K562 (cell line): Measurements from ENCODE around the gene DEGS1. TPM values are rescaled to one million over a fixed set of nuclear protein-coding genes. Genes with fewer than 3 reads are reported as not detected.
A peak's percentile ranks its signal among the peaks of the same experiment; 100 is the strongest.

Source experiments
- ATAC-seq: fragments of 200-7000 bp; cut with Tn5 transposase; 3 replicates; pipeline ENCODE4 v1.9.1; 2020; ENCODE audit warnings: moderate library complexity
- BruUV-seq: library from RNA; stranded (reverse); fragments of 400-500 nt; replicated peaks from 2 replicates; lab custom pipeline; 2021; lab: Mats Ljungman, UMichigan
- CTCF ChIA-PET: fragments of 300-600 bp; formaldehyde crosslinking; extraction: SDS; loops from one replicate; lab custom pipeline; 2021; ENCODE audit warnings: low intra/inter-chr PET ratio; lab: Yijun Ruan, JAX
- POLR2A ChIA-PET: fragments of 300-600, 350-650 bp; sonication (Branson Sonifier 250); formaldehyde crosslinking; extraction: SDS; loops from one replicate; lab custom pipeline; 2021; ENCODE audit warnings: antibody characterized with exemption, inconsistent platforms; lab: Yijun Ruan, JAX
- DNase-seq, 4 experiments: peaks; one replicate each; pipeline versions ENCODE4 v3.0.0 to v3.0.0-alpha.2; 2011 to 2018; ENCODE audit warnings: low spot score in 3 of 4, mixed read lengths in 3 of 4; ENCODE audit errors: extremely low read depth in 1 of 4
- FAIRE-seq: peaks from 2 replicates; lab custom pipeline; 2011; peaks lifted over from hg19 to GRCh38; lab: Jason Lieb, UNC
- H2AFZ ChIP-seq: 2 replicates; pipeline ENCODE4 v1.6.0; 2011; ENCODE audit warnings: low read depth, low read length, control low read depth, inconsistent platforms
- H3K27ac ChIP-seq: fragments of 200-600 bp; 3 replicates; pipeline ENCODE4 v1.8.0; 2011; ENCODE audit warnings: low read depth, mild to moderate bottlenecking, control low read depth, inconsistent platforms, low read length, moderate library complexity, mixed read lengths; ENCODE audit errors: extremely low read depth
- H3K27me3 ChIP-seq, 2 experiments: fragments of 300-600 bp in 1 of 2; 2 replicates in 1 of 2; 3 replicates in 1 of 2; pipeline versions ENCODE4 v1.6.0 to v1.8.0; 2011; ENCODE audit warnings: inconsistent platforms in 2 of 2, low read length in 2 of 2, mild to moderate bottlenecking in 1 of 2, mixed read lengths in 1 of 2, moderate library complexity in 1 of 2; ENCODE audit not compliant: control insufficient read depth in 2 of 2, insufficient read depth in 2 of 2
- H3K36me3 ChIP-seq: fragments of 300-600 bp; 3 replicates; pipeline ENCODE4 v1.8.0; 2011; ENCODE audit warnings: mild to moderate bottlenecking, low read length, inconsistent platforms; ENCODE audit not compliant: control insufficient read depth, insufficient read depth
- H3K4me1 ChIP-seq, 2 experiments: fragments of 200-600 bp in 1 of 2; replicated peaks in 1 of 2; 2 replicates in 1 of 2; 3 replicates in 1 of 2; pipeline versions ENCODE4 v1.5.1 to v1.8.0; 2011; ENCODE audit warnings: inconsistent platforms in 2 of 2, low read length in 2 of 2, mild to moderate bottlenecking in 1 of 2, mixed read lengths in 1 of 2, moderate library complexity in 1 of 2; ENCODE audit not compliant: control insufficient read depth in 2 of 2, insufficient read depth in 2 of 2
- H3K4me2 ChIP-seq: 2 replicates; pipeline ENCODE4 v1.6.1; 2011; ENCODE audit warnings: low read length, control low read depth, inconsistent platforms, mixed read lengths; ENCODE audit not compliant: insufficient read depth
- H3K4me3 ChIP-seq: fragments of 200-600 bp; sonication (generic), shearing (Covaris generic); 2 replicates; pipeline ENCODE4 v1.5.1; 2016; ENCODE audit warnings: control low read depth, inconsistent platforms
- H3K79me2 ChIP-seq: fragments of 200-600 bp; 3 replicates; pipeline ENCODE4 v1.8.0; 2011; ENCODE audit warnings: low read length, inconsistent platforms; ENCODE audit not compliant: control insufficient read depth, insufficient read depth
- H3K9ac ChIP-seq, 2 experiments: 2 replicates each; pipeline versions ENCODE4 v1.6.0 to v1.6.1; 2011; ENCODE audit warnings: low read depth in 2 of 2, low read length in 2 of 2, control low read depth in 1 of 2, inconsistent platforms in 1 of 2, mild to moderate bottlenecking in 1 of 2, mixed read lengths in 1 of 2; ENCODE audit not compliant: insufficient read depth in 1 of 2
- H3K9me1 ChIP-seq: one replicate; pipeline ENCODE4 v1.6.0; 2011; ENCODE audit warnings: inconsistent platforms, mild to moderate bottlenecking, low read length, moderate library complexity; ENCODE audit not compliant: control insufficient read depth, insufficient read depth
- H3K9me3 ChIP-seq: replicated peaks from 2 replicates; pipeline ENCODE4 v1.5.1; 2011; ENCODE audit warnings: low read depth, low read length, inconsistent platforms; ENCODE audit not compliant: control insufficient read depth, insufficient read depth
- H4K20me1 ChIP-seq: replicated peaks from 2 replicates; pipeline ENCODE4 v1.6.1; 2011; ENCODE audit warnings: low read length, inconsistent platforms, mixed read lengths; ENCODE audit not compliant: control insufficient read depth, insufficient read depth
- LARP7 ChIP-seq: fragments of 450-650 bp; IDR thresholded peaks from 2 replicates; pipeline ENCODE4 v1.6.1; 2016
- MAZ ChIP-seq, 2 experiments: fragments of 450-650 bp in 1 of 2; sonication (generic) in 1 of 2; formaldehyde crosslinking; IDR thresholded peaks in 1 of 2; conservative IDR thresholded peaks in 1 of 2; 2 replicates each; pipeline versions ENCODE4 v1.4.0 to v1.5.0; 2020; ENCODE audit warnings: mild to moderate bottlenecking in 1 of 2, missing genetic modification reagents in 1 of 2
- NFXL1 ChIP-seq: fragments of 450-650 bp; formaldehyde crosslinking; IDR thresholded peaks from 2 replicates; pipeline ENCODE4 v1.4.0; 2021; ENCODE audit warnings: mild to moderate bottlenecking
- NRF1 ChIP-seq, 2 experiments: fragments of 450-650 bp; IDR thresholded peaks in 1 of 2; conservative IDR thresholded peaks in 1 of 2; 2 replicates each; pipeline ENCODE4 v1.6.1; 2014; ENCODE audit warnings: mild to moderate bottlenecking in 2 of 2
- PRPF4 ChIP-seq: fragments of 200-400 bp; formaldehyde crosslinking; IDR thresholded peaks from one replicate; pipeline ENCODE4 v1.6.1; 2017; ENCODE audit warnings: low read length, low read depth, mild to moderate bottlenecking; ENCODE audit not compliant: insufficient read depth, poor library complexity, severe bottlenecking
- RB1 ChIP-seq: fragments of 450-650 bp; IDR thresholded peaks from 2 replicates; pipeline ENCODE4 v1.6.1; 2017; ENCODE audit warnings: low read depth, mild to moderate bottlenecking
- RCOR1 ChIP-seq, 2 experiments: IDR thresholded peaks; 2 replicates each; pipeline ENCODE4 v1.6.1; 2012; ENCODE audit warnings: low read depth in 2 of 2, low read length in 2 of 2, borderline replicate concordance in 1 of 2, improper control_type of control experiment in 1 of 2
- SOX6 ChIP-seq: fragments of 450-650 bp; IDR thresholded peaks from 2 replicates; pipeline ENCODE4 v1.6.1; 2014; ENCODE audit warnings: mild to moderate bottlenecking
- SPI1 ChIP-seq: IDR thresholded peaks from 2 replicates; pipeline ENCODE4 v1.6.1; 2011; ENCODE audit warnings: low read depth, low read length, control low read depth, borderline replicate concordance
- TEAD2 ChIP-seq: fragments of 450-650 bp; IDR thresholded peaks from 2 replicates; pipeline ENCODE4 v1.6.1; 2016; ENCODE audit warnings: missing genetic modification characterization, control low read depth, missing compliant biosample characterization
- TFAM ChIP-seq: fragments of 250-450 bp; sonication (Bioruptor Pico); conservative IDR thresholded peaks from 2 replicates; pipeline ENCODE4 v1.5.0; 2021; ENCODE audit warnings: mild to moderate bottlenecking, moderate library complexity
- ZNF224 ChIP-seq: sonication (generic); formaldehyde crosslinking; IDR thresholded peaks from 2 replicates; pipeline ENCODE4 v1.8.0; 2022; ENCODE audit warnings: mild to moderate bottlenecking, missing genetic modification reagents
- WGBS: fragments of 100-300 bp; shearing (Covaris generic); methylation state at CpG from one replicate; pipeline ENCODE4 v1.1.6; 2016; ENCODE audit warnings: low coverage, mixed read lengths; ENCODE audit not compliant: insufficient coverage; ENCODE audit errors: missing lambda C conversion rate; 5-methylcytosine and 5-hydroxymethylcytosine counted together
- in situ Hi-C: fragments of 300-500 bp; cut with MboI; formaldehyde crosslinking; loops from 4 replicates; pipeline ENCODE4 v1.15.0; 2018; ENCODE audit warnings: inconsistent platforms, mixed read lengths
- intact Hi-C: fragments of 100-400 bp; cut with micrococcal nuclease; formaldehyde crosslinking; loops from 2 replicates; pipeline ENCODE4 v1.14.2; 2022
- polyA plus RNA-seq, 8 experiments: library from polyadenylated mRNA; depleted of rRNA in 4 of 8; stranded (reverse) in 5 of 8; unstranded in 3 of 8; fragments of >200 nt; fragmentation: Nextera tagmentation in 2 of 8; fragmentation: Illumina TruSeq in 1 of 8; extraction: Ambion mirVana in 2 of 8; extraction: Trizol in 1 of 8; gene quantifications; 2 replicates each; pipeline versions ENCODE4 v1.2.1 to v1.2.3, GENCODE V29; 2011 to 2014; ENCODE audit warnings: inconsistent platforms in 1 of 8, missing spikeins in 1 of 8
- total RNA-seq, 7 experiments: library from RNA; depleted of rRNA in 6 of 7; stranded (reverse); fragments of >200 nt in 6 of 7; fragmentation: Illumina TruSeq in 2 of 7; extraction: Trizol in 2 of 7; gene quantifications; 2 replicates each; pipeline versions ENCODE4 v1.2.1 to v1.2.3, GENCODE V29; 2011 to 2021; ENCODE audit warnings: low replicate concordance in 1 of 7
- TF ChIP-seq, protein P1 (sequence below): sonication (generic); formaldehyde crosslinking; IDR thresholded peaks from 2 replicates; pipeline ENCODE4 v1.9.0; 2022; ENCODE audit warnings: mild to moderate bottlenecking, missing genetic modification reagents
- TF ChIP-seq, protein P2 (sequence below): fragments of 450-650 bp; formaldehyde crosslinking; IDR thresholded peaks from 2 replicates; pipeline ENCODE4 v1.4.0; 2020; ENCODE audit warnings: mild to moderate bottlenecking
- TF ChIP-seq, protein P3 (sequence below), 3 experiments: IDR thresholded peaks in 2 of 3; conservative IDR thresholded peaks in 1 of 3; 2 replicates each; pipeline ENCODE4 v1.5.1; 2011 to 2012; ENCODE audit warnings: low read length in 3 of 3, mild to moderate bottlenecking in 3 of 3, control low read depth in 2 of 3, improper control_type of control experiment in 1 of 3, inconsistent platforms in 1 of 3, low read depth in 1 of 3, mixed read lengths in 1 of 3, moderate library complexity in 1 of 3; ENCODE audit not compliant: insufficient read depth in 2 of 3
- TF ChIP-seq, protein P4 (sequence below): sonication (generic); formaldehyde crosslinking; IDR thresholded peaks from 2 replicates; pipeline ENCODE4 v1.8.1; 2022; ENCODE audit warnings: missing genetic modification reagents

Gene DEGS1
- total and polyA plus RNA-seq, 9 of the 15 experiments (the other 6 are each of a cell fraction or from before 2014, with no cell fraction given), result 12.3 to 95.0 (median 38.8) TPM

DNA sequence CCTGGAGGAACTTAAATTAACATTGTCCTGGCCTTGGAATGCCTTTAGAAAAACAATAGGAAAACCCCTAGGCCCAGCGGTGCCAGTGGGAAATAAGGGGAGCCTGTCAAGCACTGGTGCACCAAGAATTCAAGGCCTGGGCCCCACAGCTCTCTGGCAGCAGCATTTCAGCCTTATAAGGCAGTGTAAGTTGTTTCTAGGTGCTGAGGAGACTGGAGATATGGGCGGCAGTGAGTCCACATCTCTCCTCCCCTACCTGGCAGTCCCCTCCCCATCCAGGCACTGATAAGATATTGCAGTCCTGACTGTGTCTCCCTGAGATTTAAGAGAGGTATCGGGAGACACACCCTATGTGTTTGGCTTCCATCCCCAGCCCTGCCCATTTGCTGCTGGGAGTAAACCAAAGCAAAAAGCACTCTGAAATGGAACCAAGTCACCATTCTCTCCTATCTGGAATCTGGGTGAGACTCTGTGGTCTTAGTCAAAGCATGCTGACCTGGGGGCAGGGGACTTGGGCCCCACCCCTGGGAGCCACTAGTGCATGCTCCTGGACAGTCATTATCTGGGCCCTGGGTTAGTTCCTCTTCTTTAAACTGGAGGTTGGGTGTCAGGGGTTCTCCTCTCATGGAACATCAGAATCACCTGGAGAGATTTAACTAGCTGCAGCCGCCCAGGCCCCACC is 30.5 kb downstream of the DEGS1 start:
- no peaks in the 10 kb centered on the region for H3K9me1 ChIP-seq
- no peak overlapping the region; a peak in 1 of 4 replicates for H3K9ac ChIP-seq
- CTCF ChIA-PET, result no interaction called here
- no peaks in the 10 kb centered on the region for H3K9me3 ChIP-seq
- no peaks in the 10 kb centered on the region for H3K79me2 ChIP-seq
- in situ Hi-C loops (no loop called here), intact Hi-C loops (loop anchor here (5.0 kb wide), 1 partner anchor 119 kb away; the partner anchor contains the start of gene NVL)
- no peaks in the 10 kb centered on the region for H3K36me3 ChIP-seq
- no peak overlapping the region for H3K4me2 ChIP-seq
- no peak overlapping the region for H3K4me3 ChIP-seq
- DNase-seq, result peak; percentile 52 to 72 (median 59)
- no peaks in the 10 kb centered on the region; the same call in 1 of the 2 replicates for H4K20me1 ChIP-seq
- no peak overlapping the region for H3K27ac ChIP-seq
- no TSS peak for BruUV-seq
- POLR2A ChIA-PET, result interaction anchor here (0.6 to 1.3 kb wide), 4 partner anchors 9 to 216 kb away, joined by 3 to 6 read pairs (median 4); no protein-coding TSS in a partner anchor
- no peak overlapping the region for H2AFZ ChIP-seq
- peaks cover 15 to 19% of the 10 kb centered on the region in 2 experiments; a peak in 4 of 5 replicates for H3K4me1 ChIP-seq
- no peaks in the 10 kb centered on the region for H3K27me3 ChIP-seq
- ATAC-seq, result peak; percentile 77
- peak; percentile 65 for FAIRE-seq
- 14% methylated on average over 4 of the region's 4 CpGs for WGBS
- peak; percentile 26; the same call in 1 of the 2 replicates for TF ChIP-seq SOX6
- TF ChIP-seq, protein P1, sequence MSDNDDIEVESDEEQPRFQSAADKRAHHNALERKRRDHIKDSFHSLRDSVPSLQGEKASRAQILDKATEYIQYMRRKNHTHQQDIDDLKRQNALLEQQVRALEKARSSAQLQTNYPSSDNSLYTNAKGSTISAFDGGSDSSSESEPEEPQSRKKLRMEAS (CRISPR knock-in tag), result peak; percentile 62
- TF ChIP-seq, protein P2, sequence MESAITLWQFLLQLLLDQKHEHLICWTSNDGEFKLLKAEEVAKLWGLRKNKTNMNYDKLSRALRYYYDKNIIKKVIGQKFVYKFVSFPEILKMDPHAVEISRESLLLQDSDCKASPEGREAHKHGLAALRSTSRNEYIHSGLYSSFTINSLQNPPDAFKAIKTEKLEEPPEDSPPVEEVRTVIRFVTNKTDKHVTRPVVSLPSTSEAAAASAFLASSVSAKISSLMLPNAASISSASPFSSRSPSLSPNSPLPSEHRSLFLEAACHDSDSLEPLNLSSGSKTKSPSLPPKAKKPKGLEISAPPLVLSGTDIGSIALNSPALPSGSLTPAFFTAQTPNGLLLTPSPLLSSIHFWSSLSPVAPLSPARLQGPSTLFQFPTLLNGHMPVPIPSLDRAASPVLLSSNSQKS (CRISPR knock-in tag), result no peak
- no peak for TF ChIP-seq SPI1
- no peak for TF ChIP-seq PRPF4
- TF ChIP-seq MAZ (CRISPR knock-in tag; conservative IDR thresholded peaks at IDR 0.05 in 1 of 2, IDR thresholded peaks at IDR 0.05 in 1 of 2), result 0 out of 4 replicates have a peak, but pooled peaks of 1 of the 2 experiments have one; percentile 12
- TF ChIP-seq TEAD2 (tag), result no peak
- TF ChIP-seq LARP7, result no peak
- TF ChIP-seq, protein P3, sequence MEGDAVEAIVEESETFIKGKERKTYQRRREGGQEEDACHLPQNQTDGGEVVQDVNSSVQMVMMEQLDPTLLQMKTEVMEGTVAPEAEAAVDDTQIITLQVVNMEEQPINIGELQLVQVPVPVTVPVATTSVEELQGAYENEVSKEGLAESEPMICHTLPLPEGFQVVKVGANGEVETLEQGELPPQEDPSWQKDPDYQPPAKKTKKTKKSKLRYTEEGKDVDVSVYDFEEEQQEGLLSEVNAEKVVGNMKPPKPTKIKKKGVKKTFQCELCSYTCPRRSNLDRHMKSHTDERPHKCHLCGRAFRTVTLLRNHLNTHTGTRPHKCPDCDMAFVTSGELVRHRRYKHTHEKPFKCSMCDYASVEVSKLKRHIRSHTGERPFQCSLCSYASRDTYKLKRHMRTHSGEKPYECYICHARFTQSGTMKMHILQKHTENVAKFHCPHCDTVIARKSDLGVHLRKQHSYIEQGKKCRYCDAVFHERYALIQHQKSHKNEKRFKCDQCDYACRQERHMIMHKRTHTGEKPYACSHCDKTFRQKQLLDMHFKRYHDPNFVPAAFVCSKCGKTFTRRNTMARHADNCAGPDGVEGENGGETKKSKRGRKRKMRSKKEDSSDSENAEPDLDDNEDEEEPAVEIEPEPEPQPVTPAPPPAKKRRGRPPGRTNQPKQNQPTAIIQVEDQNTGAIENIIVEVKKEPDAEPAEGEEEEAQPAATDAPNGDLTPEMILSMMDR (IDR thresholded peaks at IDR 0.05 in 2 of 3, conservative IDR thresholded peaks at IDR 0.05 in 1 of 3; ENCODE audit: insufficient read depth in 2 of 3, low read depth in 1 of 3, low read length in 3 of 3), result no peak
- no peak for TF ChIP-seq TFAM
- TF ChIP-seq RCOR1 (IDR thresholded peaks at IDR 0.05; ENCODE audit: borderline replicate concordance in 1 of 2, low read depth in 2 of 2, low read length in 2 of 2), result peak; percentile 41 to 98; a peak in 3 of 4 replicates
- peak; percentile 46; the same call in 1 of the 2 replicates for TF ChIP-seq RB1
- no peak for TF ChIP-seq ZNF224 (CRISPR knock-in tag)
- TF ChIP-seq, protein P4, sequence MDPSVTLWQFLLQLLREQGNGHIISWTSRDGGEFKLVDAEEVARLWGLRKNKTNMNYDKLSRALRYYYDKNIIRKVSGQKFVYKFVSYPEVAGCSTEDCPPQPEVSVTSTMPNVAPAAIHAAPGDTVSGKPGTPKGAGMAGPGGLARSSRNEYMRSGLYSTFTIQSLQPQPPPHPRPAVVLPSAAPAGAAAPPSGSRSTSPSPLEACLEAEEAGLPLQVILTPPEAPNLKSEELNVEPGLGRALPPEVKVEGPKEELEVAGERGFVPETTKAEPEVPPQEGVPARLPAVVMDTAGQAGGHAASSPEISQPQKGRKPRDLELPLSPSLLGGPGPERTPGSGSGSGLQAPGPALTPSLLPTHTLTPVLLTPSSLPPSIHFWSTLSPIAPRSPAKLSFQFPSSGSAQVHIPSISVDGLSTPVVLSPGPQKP (CRISPR knock-in tag), result no peak
- peak in 1 of 2 experiments; percentile 56; a peak in 2 of 4 replicates for TF ChIP-seq NRF1 (conservative IDR thresholded peaks at IDR 0.05 in 1 of 2, IDR thresholded peaks at IDR 0.05 in 1 of 2)
- TF ChIP-seq NFXL1 (CRISPR knock-in tag), result no peak
